SK-N-SH (cell line): ENCODE measurements around the gene FRY. TPM values are rescaled to one million over a fixed set of nuclear protein-coding genes. Genes with fewer than 3 reads are reported as not detected.

Experiments
- CTCF ChIA-PET: fragments of 300-600, 350-600 bp; formaldehyde crosslinking; extraction: SDS; loops from one replicate; lab custom pipeline; 2021; lab: Yijun Ruan, JAX
- POLR2A ChIA-PET: fragments of 350-600 bp; sonication (Branson Sonifier 250); formaldehyde crosslinking; extraction: SDS; loops from one replicate; lab custom pipeline; 2020; ENCODE audit warnings: antibody characterized with exemption, inconsistent platforms; lab: Yijun Ruan, JAX
- DNase-seq: peaks from one replicate; pipeline ENCODE4 v3.0.0; 2012
- H2AFZ ChIP-seq: fragments of 200-600 bp; sonication (generic); 2 replicates; pipeline ENCODE4 v1.8.1; 2016; ENCODE audit warnings: antibody characterized with exemption, mild to moderate bottlenecking, low read depth
- H3F3A ChIP-seq: fragments of 200-600 bp; sonication (generic); replicated peaks from 2 replicates; pipeline ENCODE3; 2016; ENCODE audit warnings: antibody characterized with exemption, mild to moderate bottlenecking; ENCODE audit not compliant: insufficient read depth
- H3K27ac ChIP-seq, 2 experiments: fragments of 200-500 bp in 1 of 2; fragments of 200-600 bp in 1 of 2; sonication (Bioruptor generic) in 1 of 2; sonication (generic), shearing (Covaris generic) in 1 of 2; 2 replicates each; pipeline versions ENCODE4 v1.5.1 to v1.6.1; 2014 to 2016; ENCODE audit warnings: low read depth in 2 of 2, inconsistent platforms in 1 of 2, low read length in 1 of 2, mild to moderate bottlenecking in 1 of 2, mixed read lengths in 1 of 2
- H3K27me3 ChIP-seq: fragments of 200-600 bp; sonication (generic), shearing (Covaris generic); 2 replicates; pipeline ENCODE4 v1.6.1; 2016; ENCODE audit warnings: mixed run types; ENCODE audit not compliant: insufficient read depth
- H3K36me3 ChIP-seq, 2 experiments: fragments of 200-500 bp in 1 of 2; fragments of 200-600 bp in 1 of 2; sonication (Bioruptor generic) in 1 of 2; sonication (generic) in 1 of 2; replicated peaks in 1 of 2; 2 replicates each; pipeline versions ENCODE3 to v1.5.1; 2014 to 2016; ENCODE audit warnings: low read length in 1 of 2, mild to moderate bottlenecking in 1 of 2; ENCODE audit not compliant: insufficient read depth in 2 of 2, control insufficient read depth in 1 of 2
- H3K4me1 ChIP-seq, 2 experiments: fragments of 200-500 bp in 1 of 2; fragments of 200-600 bp in 1 of 2; sonication (Bioruptor generic) in 1 of 2; sonication (generic), shearing (Covaris generic) in 1 of 2; 2 replicates each; pipeline versions ENCODE4 v1.5.1 to v1.6.1; 2014 to 2016; ENCODE audit warnings: low read depth in 1 of 2, low read length in 1 of 2, mixed run types in 1 of 2; ENCODE audit not compliant: insufficient read depth in 2 of 2, control insufficient read depth in 1 of 2
- H3K4me2 ChIP-seq: fragments of 200-600 bp; sonication (generic), shearing (Covaris generic); 2 replicates; pipeline ENCODE4 v1.6.1; 2017; ENCODE audit warnings: mixed run types
- H3K4me3 ChIP-seq, 2 experiments: fragments of 200-500 bp in 1 of 2; fragments of 200-600 bp in 1 of 2; sonication (Bioruptor generic) in 1 of 2; sonication (generic), shearing (Covaris generic) in 1 of 2; 2 replicates each; pipeline versions ENCODE4 v1.5.1 to v1.8.1; 2014 to 2016; ENCODE audit warnings: low read depth in 2 of 2, inconsistent platforms in 1 of 2, low read length in 1 of 2, mild to moderate bottlenecking in 1 of 2, mixed read lengths in 1 of 2, moderate library complexity in 1 of 2
- H3K79me2 ChIP-seq: fragments of 200-600 bp; sonication (generic); 2 replicates; pipeline ENCODE4 v1.8.1; 2017; ENCODE audit warnings: mild to moderate bottlenecking; ENCODE audit not compliant: insufficient read depth
- H3K9ac ChIP-seq: fragments of 200-600 bp; sonication (generic); 2 replicates; pipeline ENCODE4 v1.6.1; 2017; ENCODE audit warnings: mixed run types
- H3K9me2 ChIP-seq: fragments of 200-600 bp; sonication (generic); 2 replicates; pipeline ENCODE4 v1.6.1; 2017; ENCODE audit warnings: mixed run types
- H3K9me3 ChIP-seq: fragments of 200-600 bp; sonication (generic); 2 replicates; pipeline ENCODE4 v1.6.1; 2017; ENCODE audit warnings: mixed run types, mild to moderate bottlenecking, moderate library complexity
- H4K20me1 ChIP-seq: fragments of 200-600 bp; sonication (generic); 2 replicates; pipeline ENCODE4 v1.6.1; 2017; ENCODE audit warnings: mild to moderate bottlenecking, mixed run types; ENCODE audit not compliant: insufficient read depth
- ELF1 ChIP-seq: IDR thresholded peaks from 2 replicates; pipeline ENCODE4 v1.4.0; 2012
- EP300 ChIP-seq, 2 experiments: IDR thresholded peaks; 2 replicates each; pipeline versions ENCODE4 v1.4.0 to v1.6.1; 2012; ENCODE audit warnings: borderline replicate concordance in 1 of 2, low read depth in 1 of 2, low read length in 1 of 2
- GATA2 ChIP-seq: sonication (generic); formaldehyde crosslinking; IDR thresholded peaks from 2 replicates; pipeline ENCODE4 v1.5.0; 2020; ENCODE audit warnings: mild to moderate bottlenecking, missing genetic modification reagents
- JUND ChIP-seq: IDR thresholded peaks from 2 replicates; pipeline ENCODE4 v1.4.0; 2012
- NFIC ChIP-seq: IDR thresholded peaks from 2 replicates; pipeline ENCODE4 v1.4.0; 2012; ENCODE audit warnings: borderline replicate concordance
- TAF1 ChIP-seq: IDR thresholded peaks from 2 replicates; pipeline ENCODE4 v1.6.1; 2012; ENCODE audit warnings: low read depth, mild to moderate bottlenecking, low read length, moderate library complexity, borderline replicate concordance
- TCF12 ChIP-seq: IDR thresholded peaks from 2 replicates; pipeline ENCODE4 v1.4.0; 2012
- YY1 ChIP-seq: IDR thresholded peaks from 2 replicates; pipeline ENCODE4 v1.4.0; 2012; ENCODE audit warnings: low read depth, mild to moderate bottlenecking
- WGBS: methylation state at CpG from one replicate; pipeline ENCODE4 v1.1.6; 2017; ENCODE audit warnings: low lambda C conversion rate; 5-methylcytosine and 5-hydroxymethylcytosine counted together
- polyA plus RNA-seq, 3 experiments: library from polyadenylated mRNA; depleted of rRNA; stranded (reverse); fragments of >200 nt; gene quantifications; 2 replicates each; pipeline ENCODE4 v1.2.3, GENCODE V29; 2012
- TF ChIP-seq, protein P1 (sequence below): fragments of 200-600 bp; sonication (generic); IDR thresholded peaks from 2 replicates; pipeline ENCODE4 v1.6.1; 2017; ENCODE audit warnings: antibody characterized with exemption, mild to moderate bottlenecking, moderate library complexity
- TF ChIP-seq, protein P2 (sequence below): IDR thresholded peaks from 2 replicates; pipeline ENCODE4 v1.6.1; 2012; ENCODE audit warnings: mild to moderate bottlenecking, low read depth, low read length, moderate library complexity
- TF ChIP-seq, protein P3 (sequence below): IDR thresholded peaks from 2 replicates; pipeline ENCODE4; 2012
- TF ChIP-seq, protein P4 (sequence below): IDR thresholded peaks from 2 replicates; pipeline ENCODE4 v1.4.0; 2012; ENCODE audit warnings: low read depth, borderline replicate concordance

FRY gene
- polyA plus RNA-seq, 1 of the 3 experiments (the other 2 are of a cell fraction): 1.4 TPM

GRCh38 chr13:32113532-32113931, 82.0 kb downstream of the FRY start:
- H3F3A ChIP-seq: no peaks in the 10 kb centered on the region
- no peaks in the 10 kb centered on the region for H3K36me3 ChIP-seq
- no peaks in the 10 kb centered on the region for H3K79me2 ChIP-seq
- no peak overlapping the region for H3K4me3 ChIP-seq
- DNase-seq: no peak
- H3K27me3 ChIP-seq: no peaks in the 10 kb centered on the region
- CTCF ChIA-PET: no interaction called here
- H2AFZ ChIP-seq: no peak overlapping the region
- no peaks in the 10 kb centered on the region for H3K4me1 ChIP-seq
- no peaks in the 10 kb centered on the region for H4K20me1 ChIP-seq
- WGBS: 91% methylated on average over 1 of the region's 1 CpG
- H3K9ac ChIP-seq: no peak overlapping the region
- TF ChIP-seq TAF1: no peak
- TF ChIP-seq JUND: no peak
- TF ChIP-seq, protein P1, sequence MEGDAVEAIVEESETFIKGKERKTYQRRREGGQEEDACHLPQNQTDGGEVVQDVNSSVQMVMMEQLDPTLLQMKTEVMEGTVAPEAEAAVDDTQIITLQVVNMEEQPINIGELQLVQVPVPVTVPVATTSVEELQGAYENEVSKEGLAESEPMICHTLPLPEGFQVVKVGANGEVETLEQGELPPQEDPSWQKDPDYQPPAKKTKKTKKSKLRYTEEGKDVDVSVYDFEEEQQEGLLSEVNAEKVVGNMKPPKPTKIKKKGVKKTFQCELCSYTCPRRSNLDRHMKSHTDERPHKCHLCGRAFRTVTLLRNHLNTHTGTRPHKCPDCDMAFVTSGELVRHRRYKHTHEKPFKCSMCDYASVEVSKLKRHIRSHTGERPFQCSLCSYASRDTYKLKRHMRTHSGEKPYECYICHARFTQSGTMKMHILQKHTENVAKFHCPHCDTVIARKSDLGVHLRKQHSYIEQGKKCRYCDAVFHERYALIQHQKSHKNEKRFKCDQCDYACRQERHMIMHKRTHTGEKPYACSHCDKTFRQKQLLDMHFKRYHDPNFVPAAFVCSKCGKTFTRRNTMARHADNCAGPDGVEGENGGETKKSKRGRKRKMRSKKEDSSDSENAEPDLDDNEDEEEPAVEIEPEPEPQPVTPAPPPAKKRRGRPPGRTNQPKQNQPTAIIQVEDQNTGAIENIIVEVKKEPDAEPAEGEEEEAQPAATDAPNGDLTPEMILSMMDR: no peak
- no peak for TF ChIP-seq NFIC
- no peak for TF ChIP-seq GATA2 (CRISPR knock-in tag)
- TF ChIP-seq, protein P2, sequence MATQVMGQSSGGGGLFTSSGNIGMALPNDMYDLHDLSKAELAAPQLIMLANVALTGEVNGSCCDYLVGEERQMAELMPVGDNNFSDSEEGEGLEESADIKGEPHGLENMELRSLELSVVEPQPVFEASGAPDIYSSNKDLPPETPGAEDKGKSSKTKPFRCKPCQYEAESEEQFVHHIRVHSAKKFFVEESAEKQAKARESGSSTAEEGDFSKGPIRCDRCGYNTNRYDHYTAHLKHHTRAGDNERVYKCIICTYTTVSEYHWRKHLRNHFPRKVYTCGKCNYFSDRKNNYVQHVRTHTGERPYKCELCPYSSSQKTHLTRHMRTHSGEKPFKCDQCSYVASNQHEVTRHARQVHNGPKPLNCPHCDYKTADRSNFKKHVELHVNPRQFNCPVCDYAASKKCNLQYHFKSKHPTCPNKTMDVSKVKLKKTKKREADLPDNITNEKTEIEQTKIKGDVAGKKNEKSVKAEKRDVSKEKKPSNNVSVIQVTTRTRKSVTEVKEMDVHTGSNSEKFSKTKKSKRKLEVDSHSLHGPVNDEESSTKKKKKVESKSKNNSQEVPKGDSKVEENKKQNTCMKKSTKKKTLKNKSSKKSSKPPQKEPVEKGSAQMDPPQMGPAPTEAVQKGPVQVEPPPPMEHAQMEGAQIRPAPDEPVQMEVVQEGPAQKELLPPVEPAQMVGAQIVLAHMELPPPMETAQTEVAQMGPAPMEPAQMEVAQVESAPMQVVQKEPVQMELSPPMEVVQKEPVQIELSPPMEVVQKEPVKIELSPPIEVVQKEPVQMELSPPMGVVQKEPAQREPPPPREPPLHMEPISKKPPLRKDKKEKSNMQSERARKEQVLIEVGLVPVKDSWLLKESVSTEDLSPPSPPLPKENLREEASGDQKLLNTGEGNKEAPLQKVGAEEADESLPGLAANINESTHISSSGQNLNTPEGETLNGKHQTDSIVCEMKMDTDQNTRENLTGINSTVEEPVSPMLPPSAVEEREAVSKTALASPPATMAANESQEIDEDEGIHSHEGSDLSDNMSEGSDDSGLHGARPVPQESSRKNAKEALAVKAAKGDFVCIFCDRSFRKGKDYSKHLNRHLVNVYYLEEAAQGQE: no peak
- TF ChIP-seq, protein P3, sequence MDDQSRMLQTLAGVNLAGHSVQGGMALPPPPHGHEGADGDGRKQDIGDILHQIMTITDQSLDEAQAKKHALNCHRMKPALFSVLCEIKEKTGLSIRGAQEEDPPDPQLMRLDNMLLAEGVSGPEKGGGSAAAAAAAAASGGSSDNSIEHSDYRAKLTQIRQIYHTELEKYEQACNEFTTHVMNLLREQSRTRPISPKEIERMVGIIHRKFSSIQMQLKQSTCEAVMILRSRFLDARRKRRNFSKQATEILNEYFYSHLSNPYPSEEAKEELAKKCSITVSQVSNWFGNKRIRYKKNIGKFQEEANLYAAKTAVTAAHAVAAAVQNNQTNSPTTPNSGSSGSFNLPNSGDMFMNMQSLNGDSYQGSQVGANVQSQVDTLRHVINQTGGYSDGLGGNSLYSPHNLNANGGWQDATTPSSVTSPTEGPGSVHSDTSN: no peak
- no peak for TF ChIP-seq EP300 (IDR thresholded peaks at IDR 0.05; ENCODE audit: borderline replicate concordance in 1 of 2, low read depth in 1 of 2, low read length in 1 of 2)
- TF ChIP-seq, protein P4, sequence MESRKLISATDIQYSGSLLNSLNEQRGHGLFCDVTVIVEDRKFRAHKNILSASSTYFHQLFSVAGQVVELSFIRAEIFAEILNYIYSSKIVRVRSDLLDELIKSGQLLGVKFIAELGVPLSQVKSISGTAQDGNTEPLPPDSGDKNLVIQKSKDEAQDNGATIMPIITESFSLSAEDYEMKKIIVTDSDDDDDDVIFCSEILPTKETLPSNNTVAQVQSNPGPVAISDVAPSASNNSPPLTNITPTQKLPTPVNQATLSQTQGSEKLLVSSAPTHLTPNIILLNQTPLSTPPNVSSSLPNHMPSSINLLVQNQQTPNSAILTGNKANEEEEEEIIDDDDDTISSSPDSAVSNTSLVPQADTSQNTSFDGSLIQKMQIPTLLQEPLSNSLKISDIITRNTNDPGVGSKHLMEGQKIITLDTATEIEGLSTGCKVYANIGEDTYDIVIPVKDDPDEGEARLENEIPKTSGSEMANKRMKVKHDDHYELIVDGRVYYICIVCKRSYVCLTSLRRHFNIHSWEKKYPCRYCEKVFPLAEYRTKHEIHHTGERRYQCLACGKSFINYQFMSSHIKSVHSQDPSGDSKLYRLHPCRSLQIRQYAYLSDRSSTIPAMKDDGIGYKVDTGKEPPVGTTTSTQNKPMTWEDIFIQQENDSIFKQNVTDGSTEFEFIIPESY: no peak
- TF ChIP-seq ELF1: no peak
- TF ChIP-seq TCF12: no peak
- no peak for TF ChIP-seq YY1
- TF ChIP-seq, all 33 proteins: peak for 0
- Histone ChIP-seq H3K9me3 (no peaks in the 10 kb centered on the region), H3K9me2 (no peaks in the 10 kb centered on the region), H3K4me2 (no peak overlapping the region), H3K27ac (no peak overlapping the region)
- POLR2A ChIA-PET: no interaction called here
